ENCODE results near the gene JOSD2.
A peak's percentile ranks its signal among the peaks of the same experiment; 100 is the strongest.
"Not testable (repeated sequence)": the region's sequence is repeated elsewhere in the genome, so short reads cannot be mapped to it uniquely, and the experiment has no call there.

Gene JOSD2

GRCh38 chr19:50546527-50547221, 35.7 kb upstream of the JOSD2 start:
- DNase-seq = no peak

DNA sequence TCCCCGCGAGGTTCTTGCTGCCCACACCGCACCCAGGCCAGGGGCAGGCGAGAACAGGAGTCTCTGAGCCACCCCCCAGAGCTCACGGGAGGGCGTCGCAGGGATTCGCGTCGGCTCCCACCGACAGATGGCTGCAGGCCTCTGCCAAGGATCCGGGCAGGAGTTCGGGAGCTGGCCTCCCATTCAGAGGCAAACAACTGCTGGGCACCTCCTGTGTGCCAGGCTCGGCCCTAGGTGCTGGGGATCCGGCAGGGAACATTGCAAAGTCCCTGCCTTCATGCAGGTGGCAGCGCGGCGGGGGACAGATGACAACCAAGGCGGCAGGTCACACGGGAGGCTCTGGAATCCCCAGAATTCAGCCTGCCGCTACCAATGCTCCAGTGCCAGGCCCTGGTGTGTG, 32.0 kb upstream of the JOSD2 start:
- no peak for DNase-seq

DNA sequence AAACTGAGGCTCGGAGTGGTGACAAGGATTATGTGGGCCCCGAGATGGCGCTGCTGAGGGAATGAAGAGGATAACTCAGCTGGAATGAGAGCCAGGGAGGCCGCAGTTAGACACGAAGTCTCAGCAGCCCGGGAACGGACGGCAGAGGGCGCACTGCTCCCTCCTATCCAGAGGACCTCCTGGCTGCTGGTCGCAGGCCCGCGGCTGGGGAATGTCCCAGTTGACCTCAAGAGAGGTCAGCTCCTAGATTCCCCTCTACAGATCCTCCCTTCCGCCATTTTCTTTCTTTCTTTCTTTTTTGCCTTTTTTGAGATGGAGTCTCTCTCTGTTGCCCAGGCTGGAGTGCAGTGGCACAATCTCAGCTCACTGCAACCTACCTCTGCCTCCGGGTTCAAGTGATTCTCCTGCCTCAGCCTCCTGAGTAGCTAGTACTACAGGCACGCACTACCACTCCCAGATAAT, 26.8 kb upstream of the JOSD2 start:
- peak; percentile 48 to 56 for DNase-seq

GRCh38 chr19:50537306-50537685, 26.3 kb upstream of the JOSD2 start:
- DNase-seq = no peak

- no peak for DNase-seq
These were observed 25.8 kb upstream of the JOSD2 start for GRCh38 chr19:50536662-50537305.

GRCh38 chr19:50535672-50536187, 24.7 kb upstream of the JOSD2 start:
- DNase-seq = no peak

- no peak for DNase-seq
These were observed 23.5 kb upstream of the JOSD2 start for GRCh38 chr19:50534478-50534877.

DNA sequence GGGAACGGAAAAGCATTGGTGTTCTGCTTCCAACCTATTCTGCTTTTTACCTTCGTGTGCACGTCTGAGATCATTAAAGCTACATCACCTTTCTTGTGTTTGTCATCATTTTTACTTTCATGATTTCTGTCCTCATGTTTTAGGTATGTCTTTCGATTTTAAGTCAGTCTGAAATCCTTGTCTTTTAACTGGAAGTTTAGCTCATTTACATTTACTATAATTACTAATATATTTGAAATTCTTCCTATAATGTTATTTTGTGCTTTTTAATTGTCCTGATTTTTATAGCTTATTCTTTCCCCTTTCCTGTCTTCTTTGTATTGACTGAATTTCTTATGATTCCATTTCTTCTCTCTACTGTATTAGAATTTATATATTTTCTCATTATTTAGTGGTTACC, 22.0 kb upstream of the JOSD2 start:
- DNase-seq = no peak

- no peak for DNase-seq
These were observed 20.2 kb upstream of the JOSD2 start for GRCh38 chr19:50531171-50531612.

GRCh38 chr19:50528052-50528451, 17.1 kb upstream of the JOSD2 start:
- not testable (repeated sequence) for DNase-seq

- no peak for DNase-seq
These were observed 11.9 kb upstream of the JOSD2 start for GRCh38 chr19:50522881-50523280.

GRCh38 chr19:50520822-50521465, 10.0 kb upstream of the JOSD2 start:
- no peak for DNase-seq

GRCh38 chr19:50519006-50519575, 8.1 kb upstream of the JOSD2 start:
- no peak for DNase-seq

DNA sequence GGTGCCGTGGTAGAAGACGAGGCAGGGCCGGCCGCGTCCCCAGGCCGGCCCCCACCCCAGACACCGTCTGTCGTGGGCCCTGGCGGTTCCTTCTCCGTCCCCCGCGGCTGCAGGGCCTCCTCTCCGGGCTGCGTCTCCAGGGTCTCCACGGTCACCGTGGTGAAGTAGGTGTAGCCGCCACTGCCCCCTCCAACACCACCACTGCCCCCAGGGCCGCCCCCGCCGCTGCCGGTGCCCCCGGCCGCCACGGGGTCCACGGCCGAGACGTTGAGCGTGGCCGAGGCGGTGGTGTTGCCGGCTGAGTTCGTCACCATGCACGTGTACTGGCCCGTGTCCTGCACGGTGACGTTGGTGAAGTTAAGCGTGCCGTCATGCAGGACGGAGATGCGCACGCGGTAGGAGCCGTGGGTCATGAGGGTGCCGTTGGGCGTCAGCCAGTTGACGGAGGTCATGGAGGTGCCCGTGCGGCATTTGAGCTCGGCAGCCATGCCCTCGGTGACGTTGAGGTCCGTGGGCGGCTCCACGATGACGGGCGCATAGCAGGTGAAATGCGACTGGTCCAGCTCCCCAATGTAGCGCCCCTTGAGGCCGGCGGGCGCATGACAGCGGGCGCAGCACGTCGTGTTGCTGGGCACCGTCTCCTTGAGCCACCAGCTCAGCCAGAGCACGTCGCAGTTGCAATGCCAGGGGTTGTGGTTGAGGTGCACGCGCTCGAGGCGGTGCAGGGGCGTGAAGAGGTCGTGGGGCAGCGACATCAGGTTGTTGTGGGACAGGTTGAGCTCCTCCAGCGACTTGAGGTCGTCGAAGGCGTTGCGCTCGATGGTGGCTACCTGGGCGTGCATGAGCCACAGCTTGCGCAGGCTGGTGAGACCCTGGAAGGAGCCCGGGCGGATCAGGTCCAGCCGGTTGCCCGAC, 7.4 kb upstream of the JOSD2 start:
- no peak for DNase-seq

DNA sequence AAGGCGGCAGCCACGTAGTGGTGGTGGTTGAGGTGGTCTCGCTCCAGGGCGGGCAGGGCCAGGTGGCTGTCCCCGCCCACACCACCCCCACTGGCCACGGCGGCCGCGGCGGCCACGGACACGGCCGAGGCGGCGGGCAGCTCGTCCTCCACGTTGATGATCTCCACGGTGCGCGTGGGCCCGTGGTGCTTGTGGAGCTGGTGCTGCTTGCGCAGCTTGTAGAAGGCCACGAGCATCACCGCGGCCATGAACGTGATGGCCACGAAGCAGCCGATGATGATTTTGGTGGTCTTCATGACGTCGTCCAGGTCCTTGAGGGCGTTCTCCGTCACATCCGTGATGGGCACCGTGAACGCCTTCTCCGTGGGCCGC, 6.7 kb upstream of the JOSD2 start:
- no peak for DNase-seq

- no peak for DNase-seq
These were observed 6.1 kb upstream of the JOSD2 start for GRCh38 chr19:50516964-50517703.

DNA sequence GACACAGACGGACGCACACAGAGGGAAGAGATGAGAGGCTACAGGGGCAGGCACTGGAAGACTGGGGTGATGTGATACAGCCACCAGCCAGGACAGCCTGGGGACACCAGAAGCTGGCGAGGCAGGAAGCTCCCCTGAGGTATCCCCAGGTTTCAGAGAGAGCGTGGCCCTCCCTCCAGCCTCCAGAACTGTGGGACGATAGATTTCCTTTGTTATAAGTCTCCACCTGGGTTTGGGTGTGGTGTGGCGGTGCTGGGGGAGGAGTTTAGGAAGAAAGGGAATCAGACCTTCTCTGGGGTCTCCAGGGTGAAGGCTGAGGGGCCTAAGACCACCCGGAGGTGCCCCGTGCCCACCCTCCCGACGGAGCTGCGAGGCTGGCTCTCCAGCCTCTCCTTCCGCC, 5.5 kb upstream of the JOSD2 start:
- no peak for DNase-seq

GRCh38 chr19:50515168-50515561, 4.2 kb upstream of the JOSD2 start:
- no peak for DNase-seq

GRCh38 chr19:50514346-50515167, 3.6 kb upstream of the JOSD2 start:
- no peak for DNase-seq

GRCh38 chr19:50513746-50514345, 2.9 kb upstream of the JOSD2 start, which contains the start of gene ASPDH:
Gene ASPDH, minus strand, starts transcription at chr19:50513913. Its CDS starts 90 bp downstream, at chr19:50513823.
- DNase-seq = no peak

Measured in CD4-positive, alpha-beta T cell treated with Interferon alpha-2 for 1 hour (primary cell).